SK-N-SH treated with all-trans-retinoic acid at 6 μM for 48 hours (cell line): ENCODE measurements around the gene UTF1.

Experiments used
- ARNTL ChIP-seq: fragments of 450-650 bp; formaldehyde crosslinking; IDR thresholded peaks from 2 replicates; pipeline ENCODE4 v1.5.0; 2020; ENCODE audit warnings: low read depth, mild to moderate bottlenecking, moderate library complexity, borderline replicate concordance
- CREB5 ChIP-seq: fragments of 250-450 bp; sonication (Bioruptor Pico); IDR thresholded peaks from 2 replicates; pipeline ENCODE4 v1.5.1; 2020; ENCODE audit warnings: low read depth, mild to moderate bottlenecking, moderate library complexity
- CSDC2 ChIP-seq: fragments of 250-450 bp; sonication (Bioruptor Pico); IDR thresholded peaks from 2 replicates; pipeline ENCODE4 v1.5.0; 2020; ENCODE audit warnings: mild to moderate bottlenecking, moderate library complexity
- CSRNP3 ChIP-seq: fragments of 250-450 bp; sonication (Bioruptor Pico); IDR thresholded peaks from 2 replicates; pipeline ENCODE4 v1.5.1; 2021; ENCODE audit warnings: mild to moderate bottlenecking, moderate library complexity
- PATZ1 ChIP-seq: fragments of 250-450 bp; sonication (Bioruptor Pico); IDR thresholded peaks from 2 replicates; pipeline ENCODE4 v1.8.0; 2020; ENCODE audit warnings: mild to moderate bottlenecking, moderate library complexity, borderline replicate concordance
- RARB ChIP-seq: fragments of 250-450 bp; sonication (Bioruptor Pico); IDR thresholded peaks from 2 replicates; pipeline ENCODE4 v1.8.0; 2021; ENCODE audit warnings: mild to moderate bottlenecking, moderate library complexity
- TCF4 ChIP-seq: fragments of 250-450 bp; sonication (Bioruptor Pico); IDR thresholded peaks from 2 replicates; pipeline ENCODE4 v1.8.0; 2021; ENCODE audit warnings: mild to moderate bottlenecking, moderate library complexity, borderline replicate concordance
- ZFP30 ChIP-seq: fragments of 450-650 bp; formaldehyde crosslinking; IDR thresholded peaks from 2 replicates; pipeline ENCODE4 v1.5.0; 2022; ENCODE audit warnings: mild to moderate bottlenecking, moderate library complexity
- ZNF8 ChIP-seq: fragments of 450-650 bp; formaldehyde crosslinking; IDR thresholded peaks from 2 replicates; pipeline ENCODE4 v1.5.0; 2020; ENCODE audit warnings: mild to moderate bottlenecking, moderate library complexity

DNA sequence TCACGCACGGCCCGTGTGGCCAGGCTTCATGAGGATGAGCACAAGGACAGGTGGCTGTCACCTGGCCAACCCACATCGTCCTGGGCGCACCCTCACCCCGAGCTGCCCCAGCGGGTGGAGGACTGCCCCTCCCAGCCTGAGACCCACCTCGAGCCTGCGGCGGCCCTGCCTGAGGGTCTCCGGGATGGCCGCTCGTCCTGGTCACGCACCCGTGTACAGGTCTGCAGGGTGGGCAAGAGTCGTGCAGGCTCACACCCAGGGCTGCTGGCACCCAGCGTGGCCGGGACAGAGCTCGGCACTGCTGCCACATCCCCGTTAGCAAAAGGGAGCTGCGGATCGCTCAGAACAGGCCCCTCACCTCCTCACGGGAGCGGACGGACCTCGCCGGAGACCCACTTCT lies 14.4 kb upstream of the UTF1 start:
- TF ChIP-seq CSRNP3 (CRISPR knock-in tag) = no peak
- TF ChIP-seq PATZ1 (CRISPR knock-in tag) = no peak
- TF ChIP-seq TCF4 (CRISPR knock-in tag) = no peak
- TF ChIP-seq ZNF8 = no peak
- TF ChIP-seq RARB (CRISPR knock-in tag) = no peak
- TF ChIP-seq ZFP30 = no peak
- no peak for TF ChIP-seq CREB5
- no peak for TF ChIP-seq CSDC2 (CRISPR knock-in tag)
- no peak for TF ChIP-seq ARNTL
